ENCODE results near the gene ARFIP1.
"Not testable (repeated sequence)": the region's sequence is repeated elsewhere in the genome, so short reads cannot be mapped to it uniquely, and the experiment has no call there.

Gene ARFIP1

DNA sequence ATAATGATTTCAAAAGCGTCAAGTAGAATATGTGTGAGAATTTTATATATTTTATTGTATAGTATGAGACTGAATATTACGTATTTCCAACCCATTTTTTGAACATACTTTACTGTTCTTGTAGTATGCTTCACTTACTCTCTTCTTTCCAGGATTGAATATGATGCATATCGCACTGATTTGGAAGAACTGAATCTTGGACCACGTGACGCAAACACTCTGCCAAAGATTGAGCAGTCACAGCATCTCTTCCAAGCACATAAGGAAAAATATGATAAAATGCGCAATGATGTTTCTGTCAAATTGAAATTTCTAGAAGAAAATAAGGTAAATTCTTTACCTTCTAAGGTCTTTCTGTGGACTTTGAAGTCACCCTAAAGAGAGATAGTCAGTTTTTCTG is 108.2 kb downstream of the ARFIP1 start:
- TF ChIP-seq, protein P1, sequence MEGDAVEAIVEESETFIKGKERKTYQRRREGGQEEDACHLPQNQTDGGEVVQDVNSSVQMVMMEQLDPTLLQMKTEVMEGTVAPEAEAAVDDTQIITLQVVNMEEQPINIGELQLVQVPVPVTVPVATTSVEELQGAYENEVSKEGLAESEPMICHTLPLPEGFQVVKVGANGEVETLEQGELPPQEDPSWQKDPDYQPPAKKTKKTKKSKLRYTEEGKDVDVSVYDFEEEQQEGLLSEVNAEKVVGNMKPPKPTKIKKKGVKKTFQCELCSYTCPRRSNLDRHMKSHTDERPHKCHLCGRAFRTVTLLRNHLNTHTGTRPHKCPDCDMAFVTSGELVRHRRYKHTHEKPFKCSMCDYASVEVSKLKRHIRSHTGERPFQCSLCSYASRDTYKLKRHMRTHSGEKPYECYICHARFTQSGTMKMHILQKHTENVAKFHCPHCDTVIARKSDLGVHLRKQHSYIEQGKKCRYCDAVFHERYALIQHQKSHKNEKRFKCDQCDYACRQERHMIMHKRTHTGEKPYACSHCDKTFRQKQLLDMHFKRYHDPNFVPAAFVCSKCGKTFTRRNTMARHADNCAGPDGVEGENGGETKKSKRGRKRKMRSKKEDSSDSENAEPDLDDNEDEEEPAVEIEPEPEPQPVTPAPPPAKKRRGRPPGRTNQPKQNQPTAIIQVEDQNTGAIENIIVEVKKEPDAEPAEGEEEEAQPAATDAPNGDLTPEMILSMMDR (IDR thresholded peaks at IDR 0.05; ENCODE audit: low read depth, low read length): no peak

DNA sequence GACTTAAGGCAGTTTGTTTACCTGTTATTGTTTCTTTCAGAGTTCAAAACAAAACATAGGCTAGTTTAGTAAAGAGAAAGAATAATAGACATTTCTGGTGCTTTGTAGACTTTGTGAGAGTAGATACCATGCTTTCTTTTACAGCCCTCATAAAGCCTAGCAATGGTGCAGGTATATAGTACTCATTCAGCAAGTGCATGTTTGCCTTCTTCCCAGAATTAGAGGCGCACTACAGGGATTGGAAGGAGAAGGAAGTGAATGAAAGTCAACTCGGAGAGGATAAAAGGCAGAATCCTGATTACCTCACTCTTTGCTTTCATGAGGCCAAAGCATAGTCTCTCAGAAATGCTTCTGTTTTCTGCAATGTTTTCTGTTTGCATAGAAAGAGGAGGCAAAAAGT is 113.2 kb downstream of the ARFIP1 start:
- no peak for DNase-seq
- Histone ChIP-seq H3K27me3 (no peaks in the 10 kb centered on the region), H3K9me3 (no peaks in the 10 kb centered on the region), H3K36me3 (peaks cover 20% of the 10 kb centered on the region), H3K4me3 (ENCODE audit: low read depth, low read length) (no peak overlapping the region), H3K4me1 (no peaks in the 10 kb centered on the region)
- TF ChIP-seq, protein P1 (IDR thresholded peaks at IDR 0.05; ENCODE audit: low read depth, low read length): no peak

More for the DNA sequence above, 108.2 kb downstream of the ARFIP1 start:
- peaks cover 18% of the 10 kb centered on the region for H3K36me3 ChIP-seq
- no peaks in the 10 kb centered on the region for H3K27me3 ChIP-seq
- no peaks in the 10 kb centered on the region for H3K4me1 ChIP-seq
- H3K4me3 ChIP-seq (ENCODE audit: low read depth, low read length): no peak overlapping the region
- no peak for DNase-seq
- no peaks in the 10 kb centered on the region for H3K9me3 ChIP-seq

DNA sequence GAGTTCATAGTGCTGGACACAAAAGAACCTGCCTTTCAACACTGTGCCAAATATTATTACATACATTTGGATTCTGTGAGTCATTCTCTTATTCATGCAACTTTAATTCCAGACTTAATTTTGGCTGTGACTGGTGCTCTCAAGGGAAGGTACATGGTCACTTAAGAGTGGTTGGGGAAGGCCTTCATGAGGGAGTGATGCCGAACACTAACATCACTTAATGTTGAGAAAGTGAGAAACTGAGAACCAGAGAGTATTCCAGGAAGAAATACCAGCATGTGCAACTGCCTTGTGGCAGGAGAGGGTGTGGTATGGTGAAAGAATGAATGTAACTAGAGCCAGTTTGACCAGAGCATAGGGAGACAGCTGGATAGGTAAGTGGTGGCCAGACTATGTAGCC is 114.9 kb downstream of the ARFIP1 start:
- Histone ChIP-seq H3K9me3 (no peaks in the 10 kb centered on the region), H3K36me3 (peaks cover 19% of the 10 kb centered on the region), H3K27me3 (no peaks in the 10 kb centered on the region), H3K4me1 (no peaks in the 10 kb centered on the region), H3K4me3 (ENCODE audit: low read depth, low read length) (no peak overlapping the region)
- no peak for DNase-seq
- TF ChIP-seq, protein P1 (IDR thresholded peaks at IDR 0.05; ENCODE audit: low read depth, low read length): no peak

DNA sequence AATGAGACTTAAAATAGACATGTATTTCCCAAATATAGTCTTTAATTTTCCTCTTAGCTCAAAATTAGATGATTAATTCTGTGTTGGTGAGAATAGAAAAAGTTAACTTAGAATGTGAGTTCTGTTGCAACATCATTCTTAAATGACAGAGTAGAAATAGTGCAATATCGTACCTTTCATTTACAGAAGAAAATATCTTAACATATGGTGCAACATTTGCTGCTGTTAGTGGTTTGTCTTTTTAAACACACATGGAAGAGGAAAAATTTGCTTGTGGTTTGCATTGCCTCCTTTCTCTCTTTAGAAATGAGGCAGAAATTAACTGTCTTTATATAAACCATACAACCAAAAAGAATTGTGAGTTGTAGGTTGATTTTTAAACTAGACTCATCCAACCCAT is 117.1 kb downstream of the ARFIP1 start:
- no peak for DNase-seq
- H3K9me3 ChIP-seq: no peaks in the 10 kb centered on the region
- H3K27me3 ChIP-seq: no peaks in the 10 kb centered on the region
- no peaks in the 10 kb centered on the region for H3K4me1 ChIP-seq
- peaks cover 11% of the 10 kb centered on the region for H3K36me3 ChIP-seq
- TF ChIP-seq, protein P1 (IDR thresholded peaks at IDR 0.05; ENCODE audit: low read depth, low read length): no peak
- no peak overlapping the region for H3K4me3 ChIP-seq (ENCODE audit: low read depth, low read length)

DNA sequence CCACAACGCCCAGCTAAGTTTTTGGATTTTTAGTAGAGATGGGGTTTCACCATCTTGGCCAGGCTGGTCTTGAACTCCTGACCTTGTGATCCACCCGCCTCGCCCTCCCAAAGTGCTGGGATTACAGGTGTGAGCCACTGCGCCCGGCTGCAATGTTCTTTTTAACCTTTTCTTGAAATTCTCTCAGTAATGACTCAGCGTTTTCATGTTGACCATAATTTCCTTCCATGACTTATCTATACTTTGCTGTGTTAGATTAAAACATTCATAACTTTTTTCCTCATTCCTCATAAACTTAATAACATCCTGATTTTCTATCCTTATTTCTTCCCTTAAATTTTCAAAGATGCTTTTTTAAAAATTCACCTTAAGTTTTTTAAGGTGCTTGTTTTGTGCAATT is 118.4 kb downstream of the ARFIP1 start:
- not testable (repeated sequence) for H3K27me3 ChIP-seq; H3K9me3 ChIP-seq; H3K4me1 ChIP-seq; DNase-seq; H3K36me3 ChIP-seq; H3K4me3 ChIP-seq (ENCODE audit: low read depth, low read length)

DNA sequence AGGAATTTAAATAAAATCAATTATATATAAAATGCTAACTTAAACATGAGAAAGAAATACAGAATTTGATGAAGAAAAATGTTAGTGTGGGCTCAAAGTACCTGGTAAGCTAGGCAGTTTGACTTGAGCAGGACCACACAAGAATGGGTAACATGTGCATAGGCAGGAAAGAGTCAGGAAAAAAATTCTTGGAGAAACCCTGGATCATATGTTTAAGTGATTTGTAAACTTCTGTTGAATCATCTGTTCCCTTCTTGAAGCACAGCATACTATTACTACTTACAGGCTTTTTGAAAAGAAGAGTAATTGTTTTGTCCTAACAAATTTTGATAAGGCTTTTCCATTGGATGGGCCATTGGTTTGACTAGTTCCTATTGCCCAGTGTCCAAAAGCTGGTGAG is 118.9 kb downstream of the ARFIP1 start:
- Histone ChIP-seq H3K4me3 (ENCODE audit: low read depth, low read length) (no peak overlapping the region), H3K27me3 (no peaks in the 10 kb centered on the region), H3K9me3 (no peaks in the 10 kb centered on the region), H3K36me3 (peaks cover 3% of the 10 kb centered on the region; the same call in 1 of the 2 replicates), H3K4me1 (no peaks in the 10 kb centered on the region)
- TF ChIP-seq, protein P1 (IDR thresholded peaks at IDR 0.05; ENCODE audit: low read depth, low read length): no peak
- no peak for DNase-seq

DNA sequence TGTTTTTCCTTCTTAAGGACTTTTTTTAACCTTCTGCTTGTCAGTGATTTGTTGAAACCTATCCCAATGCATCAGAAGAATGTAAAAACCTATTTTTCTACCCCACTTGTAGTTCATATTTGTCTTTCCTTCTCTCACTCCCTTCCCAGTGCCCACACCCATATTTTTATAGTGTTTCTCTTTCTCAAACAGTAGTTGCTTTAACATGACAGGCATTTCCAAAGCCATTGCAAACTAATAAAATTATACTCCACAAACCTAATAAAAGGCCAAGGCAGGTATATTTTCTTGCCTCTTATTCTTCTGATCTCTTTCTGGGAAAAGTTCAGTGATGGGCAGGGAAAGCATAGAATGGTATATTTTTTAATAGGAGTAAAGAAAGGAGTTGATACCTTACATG is 120.6 kb downstream of the ARFIP1 start:
- no peak for DNase-seq
- Histone ChIP-seq H3K9me3 (no peaks in the 10 kb centered on the region), H3K4me3 (ENCODE audit: low read depth, low read length) (no peak overlapping the region), H3K36me3 (peaks cover 10% of the 10 kb centered on the region), H3K4me1 (no peaks in the 10 kb centered on the region), H3K27me3 (no peaks in the 10 kb centered on the region)
- TF ChIP-seq, protein P1 (IDR thresholded peaks at IDR 0.05; ENCODE audit: low read depth, low read length): no peak
